Gastrocnemius medialis (tissue), 4 donors: ENCODE data around the gene NOX3.

Source experiments
- CTCF ChIP-seq, 5 experiments: fragments of 450-650 bp in 3 of 5; fragments of 200-600 bp in 2 of 5; sonication (generic) in 2 of 5; IDR thresholded peaks in 4 of 5; conservative IDR thresholded peaks in 1 of 5; 1 replicate in 4 of 5; 2 replicates in 1 of 5; pipeline ENCODE4 v1.5.1; 2016 to 2019; ENCODE audit warnings: antibody characterized with exemption in 5 of 5, mild to moderate bottlenecking in 3 of 5, moderate library complexity in 3 of 5
- POLR2A ChIP-seq, 2 donors: fragments of 450-650 bp; IDR thresholded peaks; one replicate each; pipeline ENCODE4 v1.6.1; 2017; ENCODE audit warnings: antibody characterized with exemption in 2 of 2, mild to moderate bottlenecking in 2 of 2, moderate library complexity in 2 of 2

DNA sequence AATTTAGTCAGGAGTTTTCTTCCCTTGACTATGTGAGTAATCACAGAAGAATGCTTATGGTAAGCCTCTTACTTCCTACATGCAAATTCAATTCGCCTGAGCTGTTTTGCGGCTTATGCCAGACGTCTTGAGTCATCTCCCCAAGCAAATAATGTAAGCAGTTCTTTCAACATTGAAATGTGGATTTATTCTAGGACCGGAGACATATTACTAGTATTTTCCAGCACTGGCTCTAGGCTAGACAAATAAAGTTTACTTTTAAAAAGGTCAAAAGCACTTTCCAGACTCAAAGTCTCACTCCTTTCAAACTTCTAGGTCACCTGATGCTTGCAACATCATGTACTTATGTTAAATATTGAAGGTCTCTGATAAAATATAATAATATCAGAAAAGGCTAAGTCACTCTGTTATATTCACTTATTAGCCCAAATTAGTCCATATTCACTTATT, 38.1 kb upstream of the NOX3 start:
- no peak for TF ChIP-seq POLR2A (IDR thresholded peaks at IDR 0.05)
- no peak for TF ChIP-seq CTCF (IDR thresholded peaks at IDR 0.05 in 4 of 5, conservative IDR thresholded peaks at IDR 0.05 in 1 of 5)
